Upper lobe of left lung (tissue), 6 donors: ENCODE measurements around the gene DTNB. TPM values are rescaled to one million over a fixed set of nuclear protein-coding genes. Genes with fewer than 3 reads are reported as not detected.

Experiments used
- ATAC-seq, 2 donors: fragments of 200-7000 bp; cut with Tn5 transposase; one replicate each; pipeline ENCODE4 v1.9.1; 2022; ENCODE audit warnings: mild to moderate bottlenecking in 2 of 2, moderate library complexity in 2 of 2; ENCODE audit not compliant: low FRiP score in 2 of 2
- DNase-seq, 2 donors: peaks; one replicate each; pipeline ENCODE4 v3.0.0-alpha.2; 2019 to 2020
- H3K27ac ChIP-seq, 4 donors: fragments of 200-600 bp; sonication (generic); one replicate each; pipeline ENCODE4 v1.5.1; 2016 to 2019
- H3K27me3 ChIP-seq, 4 donors: fragments of 200-600 bp; sonication (generic); one replicate each; pipeline ENCODE4 v1.5.1; 2017 to 2019
- H3K36me3 ChIP-seq, 4 donors: fragments of 200-600 bp; sonication (generic); one replicate each; pipeline ENCODE4 v1.5.1; 2016 to 2019
- H3K4me1 ChIP-seq, 4 donors: fragments of 200-600 bp; sonication (generic); one replicate each; pipeline ENCODE4 v1.5.1; 2018 to 2019
- H3K4me3 ChIP-seq, 4 donors: fragments of 200-600 bp; sonication (generic); one replicate each; pipeline ENCODE4 v1.5.1; 2017 to 2019; ENCODE audit warnings: mild to moderate bottlenecking in 2 of 4, moderate library complexity in 1 of 4
- H3K9me3 ChIP-seq, 4 donors: fragments of 200-600 bp; sonication (generic); one replicate each; pipeline ENCODE4 v1.5.1; 2018 to 2019
- CTCF ChIP-seq, 6 experiments: fragments of 450-650 bp in 4 of 6; fragments of 200-600 bp in 2 of 6; sonication (generic) in 2 of 6; IDR thresholded peaks; one replicate each; pipeline ENCODE4 v1.5.1; 2016 to 2019; ENCODE audit warnings: antibody characterized with exemption in 6 of 6
- EP300 ChIP-seq, 4 donors: sonication (generic); formaldehyde crosslinking; IDR thresholded peaks; one replicate each; pipeline ENCODE4 v1.5.1; 2017; ENCODE audit warnings: antibody characterized with exemption in 4 of 4, control low read depth in 2 of 4
- POLR2A ChIP-seq, 4 donors: fragments of 450-650 bp; IDR thresholded peaks; one replicate each; pipeline ENCODE4 v1.5.1; 2016 to 2017; ENCODE audit warnings: antibody characterized with exemption in 4 of 4, mild to moderate bottlenecking in 2 of 4
- POLR2AphosphoS5 ChIP-seq, 2 donors: sonication (generic); formaldehyde crosslinking; IDR thresholded peaks; one replicate each; pipeline ENCODE4 v1.5.1; 2017; ENCODE audit warnings: antibody characterized with exemption in 2 of 2
- WGBS, 2 donors: methylation state at CpG; one replicate each; pipeline ENCODE4 v1.1.5; 2017 to 2018; 5-methylcytosine and 5-hydroxymethylcytosine counted together
- total RNA-seq, 6 donors: library from RNA; depleted of rRNA in 4 of 6; stranded (reverse); fragments of >200 nt in 4 of 6; gene quantifications; one replicate each; pipeline versions ENCODE4 v1.1.0 to v1.2.1, GENCODE V29; 2016 to 2021
- donor health status: DM: no; HTN: no; CAD: no; lungs with moderate emphysema.
- donor health status: DM: no; HTN: yes; CAD: no; lungs with severe emphysema.

DTNB gene
- total RNA-seq, 6 donors from 2014 or later = 19.3 to 59.7 (median 25.6) TPM

GRCh38 chr2:25376750-25377621 lies 296.4 kb downstream of the DTNB start:
- 20 to 51% methylated on average over 18 to 50 of the region's 52 CpGs for WGBS, 2 donors
- Histone ChIP-seq H3K36me3 (no peaks in the 10 kb centered on the region), H3K27me3 (no peaks in the 10 kb centered on the region), H3K4me1 (peaks cover 15 to 19% (median 17%) of the 10 kb centered on the region in 4 donors), H3K4me3 (peak overlapping the region in 3 of 4 donors; percentile 13 to 38 (median 32)), H3K9me3 (no peaks in the 10 kb centered on the region), H3K27ac (peak overlapping the region in 1 of 4 donors; percentile 21)
- ATAC-seq (peak; percentile 92 to 96), DNase-seq (peak; percentile 91 to 97)
- TF ChIP-seq POLR2A (IDR thresholded peaks at IDR 0.05) (no peak), POLR2AphosphoS5 (IDR thresholded peaks at IDR 0.05) (peak in 1 of 2 donors; percentile 26), CTCF (IDR thresholded peaks at IDR 0.05) (peak; percentile 92 to 97 (median 96))

GRCh38 chr2:25375989-25376545 lies 297.3 kb downstream of the DTNB start:
- H3K27ac ChIP-seq = peak overlapping the region in 1 of 4 donors; percentile 21
- H3K4me1 ChIP-seq = peaks cover 15 to 19% (median 17%) of the 10 kb centered on the region in 4 donors
- H3K27me3 ChIP-seq = no peaks in the 10 kb centered on the region
- no peaks in the 10 kb centered on the region for H3K9me3 ChIP-seq
- TF ChIP-seq CTCF (IDR thresholded peaks at IDR 0.05) (peak in 1 of 6 experiments; percentile 3), EP300 (IDR thresholded peaks at IDR 0.05) (no peak)
- peak overlapping the region in 1 of 4 donors; percentile 13 for H3K4me3 ChIP-seq
- H3K36me3 ChIP-seq = no peaks in the 10 kb centered on the region
- ATAC-seq = no peak
- no peak for DNase-seq
- 73 to 77% methylated on average over 13 to 16 of the region's 16 CpGs for WGBS, 2 donors

GRCh38 chr2:25375371-25375988 lies 297.9 kb downstream of the DTNB start:
- peak in 1 of 2 donors; percentile 43 for DNase-seq
- no peaks in the 10 kb centered on the region for H3K27me3 ChIP-seq
- no peak for TF ChIP-seq EP300 (IDR thresholded peaks at IDR 0.05)
- TF ChIP-seq CTCF (IDR thresholded peaks at IDR 0.05) = peak in 1 of 6 experiments; percentile 1
- 77 to 88% methylated on average over 14 to 17 of the region's 17 CpGs for WGBS, 2 donors
- no peak overlapping the region for H3K4me3 ChIP-seq
- H3K4me1 ChIP-seq = peaks cover 15 to 19% (median 17%) of the 10 kb centered on the region in 4 donors
- H3K9me3 ChIP-seq = no peaks in the 10 kb centered on the region
- no peak for ATAC-seq
- H3K36me3 ChIP-seq = no peaks in the 10 kb centered on the region
- no peak overlapping the region for H3K27ac ChIP-seq

- TF ChIP-seq CTCF (IDR thresholded peaks at IDR 0.05) (no peak), POLR2AphosphoS5 (IDR thresholded peaks at IDR 0.05) (no peak), EP300 (IDR thresholded peaks at IDR 0.05) (no peak), POLR2A (IDR thresholded peaks at IDR 0.05) (no peak)
- H3K9me3 ChIP-seq = no peaks in the 10 kb centered on the region
- 96 to 98% methylated on average over 5 of the region's 5 CpGs for WGBS, 2 donors
Observed at GRCh38 chr2:25374827-25375226, 298.6 kb downstream of the DTNB start.

More at GRCh38 chr2:25374827-25375226, 298.6 kb downstream of the DTNB start:
- DNase-seq = no peak
- no peak overlapping the region for H3K4me3 ChIP-seq
- H3K27me3 ChIP-seq = no peaks in the 10 kb centered on the region
- ATAC-seq = no peak
- no peaks in the 10 kb centered on the region for H3K36me3 ChIP-seq
- peaks cover 15 to 19% (median 17%) of the 10 kb centered on the region in 4 donors for H3K4me1 ChIP-seq
- H3K27ac ChIP-seq = no peak overlapping the region
